OCI-LY7 (cell line): Measurements from ENCODE around the gene RBM18.

Source experiments
- CTCF ChIP-seq: fragments of 200-600 bp; sonication (generic); conservative IDR thresholded peaks from 2 replicates; pipeline ENCODE4 v1.5.1; 2014; ENCODE audit warnings: mild to moderate bottlenecking, antibody characterized with exemption, low read length, moderate library complexity, mixed read lengths
- EZH2phosphoT487 ChIP-seq: fragments of 200-600 bp; sonication (generic); IDR thresholded peaks from 2 replicates; pipeline ENCODE4 v1.6.1; 2018; ENCODE audit warnings: low read depth, borderline replicate concordance, mild to moderate bottlenecking, mixed run types, antibody characterized with exemption, low read length, moderate library complexity, mixed read lengths

GRCh38 chr9:122291458-122291857 lies 26.8 kb upstream of the RBM18 start:
- TF ChIP-seq CTCF (no peak), EZH2phosphoT487 (no peak)
